Panc1 (cell line): ENCODE data around the gene KIAA1671. TPM values are rescaled to one million over a fixed set of nuclear protein-coding genes. Genes with fewer than 3 reads are reported as not detected.
A peak's percentile ranks its signal among the peaks of the same experiment; 100 is the strongest.

Source experiments
- ATAC-seq: fragments of 200-7000 bp; cut with Tn5 transposase; 2 replicates; pipeline ENCODE4 v1.9.1; 2020; ENCODE audit warnings: mild to moderate bottlenecking, moderate library complexity
- BruUV-seq: library from RNA; stranded (reverse); fragments of 400-500 nt; replicated peaks from 2 replicates; lab custom pipeline; 2021; lab: Mats Ljungman, UMichigan
- CTCF ChIA-PET: fragments of 300-600 bp; sonication (Branson Sonifier 250); formaldehyde crosslinking; loops from one replicate; lab custom pipeline; 2022; ENCODE audit warnings: antibody characterized with exemption; lab: Charles Lee
- POLR2A ChIA-PET: fragments of 300-600 bp; sonication (Branson Sonifier 250); formaldehyde crosslinking; loops from one replicate; lab custom pipeline; 2022; ENCODE audit warnings: antibody characterized with exemption; lab: Charles Lee
- DNase-seq: peaks from one replicate; pipeline ENCODE4 v3.0.0-alpha.2; 2010; ENCODE audit warnings: low read depth, low spot score
- H3K27ac ChIP-seq: 2 replicates; pipeline ENCODE4 v1.5.1; 2011; ENCODE audit warnings: mild to moderate bottlenecking, low read length, inconsistent platforms
- H3K27me3 ChIP-seq: fragments of 200-500 bp; sonication (Bioruptor generic); 2 replicates; pipeline ENCODE4 v1.6.0; 2014; ENCODE audit warnings: low read length, inconsistent platforms; ENCODE audit not compliant: control insufficient read depth, insufficient read depth
- H3K36me3 ChIP-seq: fragments of 200-500 bp; sonication (Bioruptor generic); 2 replicates; pipeline ENCODE4 v1.5.1; 2014; ENCODE audit warnings: inconsistent platforms, mild to moderate bottlenecking, low read length, moderate library complexity; ENCODE audit not compliant: control insufficient read depth, insufficient read depth
- H3K4me1 ChIP-seq: 2 replicates; pipeline ENCODE4 v1.5.1; 2011; ENCODE audit warnings: inconsistent platforms, mild to moderate bottlenecking, low read length, moderate library complexity; ENCODE audit not compliant: control insufficient read depth, insufficient read depth
- H3K4me3 ChIP-seq, 2 experiments: 2 replicates each; pipeline ENCODE4 v1.5.1; 2011 to 2012; ENCODE audit warnings: low read depth in 2 of 2, low read length in 2 of 2, mild to moderate bottlenecking in 2 of 2, inconsistent platforms in 1 of 2, moderate library complexity in 1 of 2
- H3K9me3 ChIP-seq: fragments of 200-500 bp; sonication (Bioruptor generic); 2 replicates; pipeline ENCODE4 v1.5.1; 2014; ENCODE audit warnings: low read depth, mild to moderate bottlenecking, inconsistent platforms, low read length, moderate library complexity; ENCODE audit not compliant: control insufficient read depth, insufficient read depth
- CTCF ChIP-seq: fragments of 450-650 bp; IDR thresholded peaks from 2 replicates; pipeline ENCODE4 v1.5.1; 2017; ENCODE audit warnings: mild to moderate bottlenecking
- POLR2AphosphoS5 ChIP-seq: IDR thresholded peaks from 2 replicates; pipeline ENCODE4 v1.6.1; 2012; ENCODE audit warnings: mild to moderate bottlenecking, low read depth, low read length, moderate library complexity
- REST ChIP-seq, 2 experiments: IDR thresholded peaks; 2 replicates each; pipeline ENCODE4 v1.6.1; 2011 to 2012; ENCODE audit warnings: low read depth in 2 of 2, control low read depth in 1 of 2, low read length in 1 of 2, mild to moderate bottlenecking in 1 of 2, moderate library complexity in 1 of 2; ENCODE audit not compliant: insufficient read depth in 1 of 2
- SIN3A ChIP-seq: IDR thresholded peaks from 2 replicates; pipeline ENCODE4 v1.6.1; 2012; ENCODE audit warnings: low read depth, mild to moderate bottlenecking, low read length, moderate library complexity, borderline replicate concordance; ENCODE audit not compliant: insufficient read depth
- TCF7L2 ChIP-seq: IDR thresholded peaks from 2 replicates; pipeline ENCODE4 v1.6.1; 2011; ENCODE audit warnings: mild to moderate bottlenecking, low read depth, low read length, inconsistent platforms
- in situ Hi-C: cut with HindIII; loops from 2 replicates; pipeline ENCODE4 v1.10.0; 2016; ENCODE audit warnings: low sequenced_read_pairs, low pct_unique_long_range_greater_than_20kb
- intact Hi-C: fragments of 100-400 bp; cut with micrococcal nuclease; formaldehyde crosslinking; loops from one replicate; pipeline ENCODE4 v1.10.0; 2022; ENCODE audit not compliant: unreplicated experiment
- total RNA-seq: library from RNA; stranded (reverse); gene quantifications from one replicate; pipeline ENCODE4 v1.2.1, GENCODE V29; 2021; ENCODE audit not compliant: unreplicated experiment

The KIAA1671 gene
- total RNA-seq, 1 experiment from 2014 or later, result 48.1 TPM

- in situ Hi-C loops, result no loop called here
- ChIA-PET CTCF (interaction anchor here (0.6 kb wide), 1 partner anchor 75 kb away, joined by 7 read pairs; no protein-coding TSS in a partner anchor), POLR2A (no interaction called here)
- Histone ChIP-seq H3K27ac (peak overlapping the region; percentile 29; the same call in 1 of the 2 replicates), H3K4me1 (peaks cover 6% of the 10 kb centered on the region; the same call in 1 of the 2 replicates), H3K9me3 (no peaks in the 10 kb centered on the region), H3K36me3 (peaks cover 3% of the 10 kb centered on the region; the same call in 1 of the 2 replicates), H3K4me3 (no peak overlapping the region), H3K27me3 (no peaks in the 10 kb centered on the region)
- DNase-seq, result no peak
- no peak for TF ChIP-seq TCF7L2
- no peak for TF ChIP-seq REST (IDR thresholded peaks at IDR 0.05; ENCODE audit: insufficient read depth in 1 of 2, low read depth in 2 of 2, low read length in 1 of 2)
- TF ChIP-seq POLR2AphosphoS5, result no peak
- no peak for TF ChIP-seq CTCF
- no peak for TF ChIP-seq SIN3A
- no peak for ATAC-seq
- intact Hi-C loops, result loop anchor here (2.0 to 5.0 kb wide), 2 partner anchors 95 to 111 kb away; partner anchors contain the start of gene KIAA1671
- BruUV-seq, result no TSS peak
Measured at GRCh38 chr22:25048071-25048470, 95.6 kb downstream of the KIAA1671 start.

GRCh38 chr22:25048659-25049647 lies 96.4 kb downstream of the KIAA1671 start:
- in situ Hi-C loops (no loop called here), intact Hi-C loops (loop anchor here (2.0 to 5.0 kb wide), 2 partner anchors 96 to 112 kb away; partner anchors contain the start of gene KIAA1671)
- DNase-seq, result peak; percentile 33
- H3K27me3 ChIP-seq, result no peaks in the 10 kb centered on the region
- no TSS peak for BruUV-seq
- TF ChIP-seq CTCF (peak; percentile 87), SIN3A (no peak)
- H3K4me1 ChIP-seq, result peaks cover 6% of the 10 kb centered on the region; the same call in 1 of the 2 replicates
- H3K27ac ChIP-seq, result no peak overlapping the region; the same call in 1 of the 2 replicates
- peaks cover 3% of the 10 kb centered on the region; the same call in 1 of the 2 replicates for H3K36me3 ChIP-seq
- H3K9me3 ChIP-seq, result no peaks in the 10 kb centered on the region
- CTCF ChIA-PET, result interaction anchor here (0.6 to 0.7 kb wide), 3 partner anchors 78 to 279 kb away, joined by 3 to 4 read pairs (median 3); no protein-coding TSS in a partner anchor
- no peak overlapping the region for H3K4me3 ChIP-seq
- POLR2A ChIA-PET, result no interaction called here
- peak; percentile 92 for ATAC-seq
